ENCODE measurements around the gene UBE3D. TPM values are rescaled to one million over a fixed set of nuclear protein-coding genes. Genes with fewer than 3 reads are reported as not detected.

UBE3D gene
- polyA plus RNA-seq, 1 donor (not counting 4 experiments of a cell fraction or from before 2014, with no cell fraction given) = 6.3 TPM

GRCh38 chr6:82877213-82878195, 188.1 kb downstream of the UBE3D start:
- FAIRE-seq (no peak), DNase-seq (ENCODE audit: low read depth, low spot score) (no peak)
- H3K27me3 ChIP-seq (ENCODE audit: control insufficient read depth, extremely low read depth, insufficient read depth, low read length) = no peaks in the 10 kb centered on the region
- H3K79me2 ChIP-seq (ENCODE audit: control insufficient read depth, insufficient read depth, low read length) = no peaks in the 10 kb centered on the region
- no peaks in the 10 kb centered on the region for H4K20me1 ChIP-seq (ENCODE audit: control insufficient read depth, extremely low read depth, insufficient read depth, low read length)
- no peaks in the 10 kb centered on the region for H3K36me3 ChIP-seq (ENCODE audit: control insufficient read depth in 2 of 2, extremely low read depth in 1 of 2, insufficient read depth in 2 of 2, low read length in 2 of 2)
- H3K27ac ChIP-seq (ENCODE audit: control insufficient read depth, insufficient read depth, low read length) = no peak overlapping the region
- dilution Hi-C loops (cut with MboI; ENCODE audit: extremely low pct_ligation_motif_present, low sequenced_read_pairs) = no loop called here
- H3K9me1 ChIP-seq (ENCODE audit: control insufficient read depth, extremely low read depth, insufficient read depth, low read length) = no peaks in the 10 kb centered on the region
- H3K9me3 ChIP-seq (ENCODE audit: control insufficient read depth, low read depth, low read length) = no peaks in the 10 kb centered on the region
- no peak overlapping the region for H2AFZ ChIP-seq (ENCODE audit: control insufficient read depth, low read length)
- H3K9ac ChIP-seq (ENCODE audit: control insufficient read depth, extremely low read depth, insufficient read depth, low read length) = no peak overlapping the region
- H3K4me1 ChIP-seq (ENCODE audit: control insufficient read depth, extremely low read depth, insufficient read depth, low read length) = peaks cover 10% of the 10 kb centered on the region
- no peak overlapping the region for H3K4me3 ChIP-seq (ENCODE audit: control insufficient read depth in 2 of 3, extremely low read depth in 1 of 3, insufficient read depth in 2 of 3, low read depth in 1 of 3, low read length in 3 of 3)
- no peak for TF ChIP-seq EZH2 (IDR thresholded peaks at IDR 0.05; ENCODE audit: low read length)
- TF ChIP-seq, protein P1, sequence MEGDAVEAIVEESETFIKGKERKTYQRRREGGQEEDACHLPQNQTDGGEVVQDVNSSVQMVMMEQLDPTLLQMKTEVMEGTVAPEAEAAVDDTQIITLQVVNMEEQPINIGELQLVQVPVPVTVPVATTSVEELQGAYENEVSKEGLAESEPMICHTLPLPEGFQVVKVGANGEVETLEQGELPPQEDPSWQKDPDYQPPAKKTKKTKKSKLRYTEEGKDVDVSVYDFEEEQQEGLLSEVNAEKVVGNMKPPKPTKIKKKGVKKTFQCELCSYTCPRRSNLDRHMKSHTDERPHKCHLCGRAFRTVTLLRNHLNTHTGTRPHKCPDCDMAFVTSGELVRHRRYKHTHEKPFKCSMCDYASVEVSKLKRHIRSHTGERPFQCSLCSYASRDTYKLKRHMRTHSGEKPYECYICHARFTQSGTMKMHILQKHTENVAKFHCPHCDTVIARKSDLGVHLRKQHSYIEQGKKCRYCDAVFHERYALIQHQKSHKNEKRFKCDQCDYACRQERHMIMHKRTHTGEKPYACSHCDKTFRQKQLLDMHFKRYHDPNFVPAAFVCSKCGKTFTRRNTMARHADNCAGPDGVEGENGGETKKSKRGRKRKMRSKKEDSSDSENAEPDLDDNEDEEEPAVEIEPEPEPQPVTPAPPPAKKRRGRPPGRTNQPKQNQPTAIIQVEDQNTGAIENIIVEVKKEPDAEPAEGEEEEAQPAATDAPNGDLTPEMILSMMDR (optimal IDR thresholded peaks at IDR 0.05 in 1 of 3, IDR thresholded peaks at IDR 0.05 in 1 of 3, conservative IDR thresholded peaks at IDR 0.05 in 1 of 3; ENCODE audit: extremely low read depth in 1 of 3, insufficient read depth in 2 of 3, low read length in 3 of 3) = no peak
- H3K4me2 ChIP-seq (ENCODE audit: control insufficient read depth, extremely low read depth, insufficient read depth, low read depth, low read length) = no peak overlapping the region

DNA sequence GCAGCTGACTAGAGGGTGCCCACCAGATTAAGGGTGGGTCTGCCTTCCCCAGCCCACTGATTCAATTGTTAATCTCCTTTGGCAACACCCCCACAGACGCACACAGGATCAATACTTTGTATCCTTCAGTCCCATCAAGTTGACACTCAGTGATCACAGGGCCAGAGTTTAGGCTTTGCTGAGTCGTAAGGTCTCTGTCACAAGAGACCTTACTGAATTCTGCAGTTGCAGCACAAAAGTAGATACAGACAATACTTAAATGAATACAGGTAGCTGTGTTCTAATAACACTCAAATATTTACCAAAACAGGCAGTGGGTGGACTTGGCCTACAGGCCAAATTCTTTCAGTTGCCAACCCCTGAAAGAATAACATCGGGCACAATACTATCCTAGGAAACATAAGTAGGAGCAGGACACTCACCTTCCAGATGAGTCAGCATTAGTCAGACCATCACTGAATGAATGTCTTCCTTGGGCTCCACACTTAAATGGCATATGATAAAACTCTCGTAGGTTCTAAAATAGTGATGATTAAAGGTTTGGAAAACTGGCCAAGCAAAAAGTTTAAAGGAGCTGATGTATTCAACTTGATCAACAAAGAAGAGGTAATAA, 190.0 kb downstream of the UBE3D start:
- Histone ChIP-seq H3K4me3 (ENCODE audit: control insufficient read depth in 2 of 3, extremely low read depth in 1 of 3, insufficient read depth in 2 of 3, low read depth in 1 of 3, low read length in 3 of 3) (no peak overlapping the region), H2AFZ (ENCODE audit: control insufficient read depth, low read length) (no peak overlapping the region), H3K9me3 (ENCODE audit: control insufficient read depth, low read depth, low read length) (no peaks in the 10 kb centered on the region), H3K4me1 (ENCODE audit: control insufficient read depth, extremely low read depth, insufficient read depth, low read length) (peaks cover 10% of the 10 kb centered on the region), H3K79me2 (ENCODE audit: control insufficient read depth, insufficient read depth, low read length) (no peaks in the 10 kb centered on the region), H3K9me1 (ENCODE audit: control insufficient read depth, extremely low read depth, insufficient read depth, low read length) (no peaks in the 10 kb centered on the region), H3K36me3 (ENCODE audit: control insufficient read depth in 2 of 2, extremely low read depth in 1 of 2, insufficient read depth in 2 of 2, low read length in 2 of 2) (no peaks in the 10 kb centered on the region), H3K4me2 (ENCODE audit: control insufficient read depth, extremely low read depth, insufficient read depth, low read depth, low read length) (peak overlapping the region; percentile 18), H3K27me3 (ENCODE audit: control insufficient read depth, extremely low read depth, insufficient read depth, low read length) (no peaks in the 10 kb centered on the region), H3K27ac (ENCODE audit: control insufficient read depth, insufficient read depth, low read length) (no peak overlapping the region), H3K9ac (ENCODE audit: control insufficient read depth, extremely low read depth, insufficient read depth, low read length) (no peak overlapping the region), H4K20me1 (ENCODE audit: control insufficient read depth, extremely low read depth, insufficient read depth, low read length) (no peaks in the 10 kb centered on the region)
- FAIRE-seq (peak; percentile 93), DNase-seq (ENCODE audit: low read depth, low spot score) (peak; percentile 50)
- TF ChIP-seq, protein P1 (optimal IDR thresholded peaks at IDR 0.05 in 1 of 3, IDR thresholded peaks at IDR 0.05 in 1 of 3, conservative IDR thresholded peaks at IDR 0.05 in 1 of 3; ENCODE audit: extremely low read depth in 1 of 3, insufficient read depth in 2 of 3, low read length in 3 of 3) = no peak
- TF ChIP-seq EZH2 (IDR thresholded peaks at IDR 0.05; ENCODE audit: low read length) = no peak
- dilution Hi-C loops (cut with MboI; ENCODE audit: extremely low pct_ligation_motif_present, low sequenced_read_pairs) = no loop called here

Measured in keratinocyte (primary cell).